Globus pallidus (tissue), 1 donor: Measurements from ENCODE around the gene MARCHF4.
A peak's percentile ranks its signal among the peaks of the same experiment; 100 is the strongest.

ENCODE experiments used
- DNase-seq: peaks from one replicate; pipeline ENCODE4 v3.0.0-alpha.2; 2015; ENCODE audit warnings: low spot score

Gene MARCHF4, protein sequence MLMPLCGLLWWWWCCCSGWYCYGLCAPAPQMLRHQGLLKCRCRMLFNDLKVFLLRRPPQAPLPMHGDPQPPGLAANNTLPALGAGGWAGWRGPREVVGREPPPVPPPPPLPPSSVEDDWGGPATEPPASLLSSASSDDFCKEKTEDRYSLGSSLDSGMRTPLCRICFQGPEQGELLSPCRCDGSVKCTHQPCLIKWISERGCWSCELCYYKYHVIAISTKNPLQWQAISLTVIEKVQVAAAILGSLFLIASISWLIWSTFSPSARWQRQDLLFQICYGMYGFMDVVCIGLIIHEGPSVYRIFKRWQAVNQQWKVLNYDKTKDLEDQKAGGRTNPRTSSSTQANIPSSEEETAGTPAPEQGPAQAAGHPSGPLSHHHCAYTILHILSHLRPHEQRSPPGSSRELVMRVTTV

DNA sequence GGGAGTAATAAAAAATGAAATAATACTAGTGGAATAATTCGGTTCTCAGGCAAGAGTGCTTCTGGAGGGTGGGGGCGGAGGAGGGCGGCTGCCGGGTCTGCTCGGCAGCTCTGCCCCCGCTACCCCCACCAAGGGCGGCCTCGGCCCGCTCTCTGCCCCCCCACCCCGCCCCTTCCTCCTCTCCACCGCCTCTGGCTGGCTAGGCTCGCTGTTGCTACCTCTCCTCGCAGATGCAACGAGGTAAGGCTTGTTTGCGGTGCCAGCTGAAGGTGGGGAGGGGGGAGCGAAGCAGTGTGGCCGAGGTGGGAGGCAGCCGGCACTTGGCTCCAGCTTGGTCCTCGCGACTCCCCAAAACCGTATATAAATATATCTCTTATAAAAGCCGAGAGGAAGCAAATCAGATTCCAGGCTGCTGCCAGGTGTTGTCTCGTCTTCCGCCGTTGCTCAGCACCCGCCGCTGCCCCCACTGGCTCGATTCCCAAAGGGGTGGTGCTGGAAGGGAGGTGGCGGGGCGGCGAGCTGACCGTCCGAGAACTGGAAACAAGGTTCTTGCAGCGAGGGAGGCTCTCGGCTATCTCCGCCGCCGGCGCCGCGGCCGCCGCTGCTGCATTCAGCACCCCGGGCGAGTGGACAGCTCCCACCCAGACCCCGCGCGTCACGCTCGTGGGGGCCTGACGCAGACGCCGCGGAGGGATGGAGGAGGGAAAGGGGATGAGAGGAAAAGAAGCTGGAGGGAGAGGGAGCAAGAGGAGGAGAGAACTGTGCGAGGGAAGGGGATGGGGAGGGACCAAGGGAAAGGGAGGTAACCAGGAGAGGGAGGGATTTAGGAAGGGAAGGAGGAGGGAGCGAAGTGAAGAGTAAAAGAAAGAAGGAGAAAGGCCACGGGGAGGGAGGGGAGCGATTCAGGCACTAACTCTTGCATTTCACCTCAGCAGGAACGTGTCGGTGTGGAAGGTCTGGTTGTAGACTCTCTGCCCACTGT is at the start of gene MARCHF4:
MARCHF4 (minus strand) TSS at position 763 of the 982 bp plus-strand sequence. CDS start 2,223 bp downstream, outside the sequence.
- peak; percentile 34 for DNase-seq

GRCh38 chr2:216420367-216421101 is 48.3 kb upstream of the MARCHF4 start:
- DNase-seq = no peak

GRCh38 chr2:216418981-216419380 is 46.7 kb upstream of the MARCHF4 start:
- no peak for DNase-seq

DNA sequence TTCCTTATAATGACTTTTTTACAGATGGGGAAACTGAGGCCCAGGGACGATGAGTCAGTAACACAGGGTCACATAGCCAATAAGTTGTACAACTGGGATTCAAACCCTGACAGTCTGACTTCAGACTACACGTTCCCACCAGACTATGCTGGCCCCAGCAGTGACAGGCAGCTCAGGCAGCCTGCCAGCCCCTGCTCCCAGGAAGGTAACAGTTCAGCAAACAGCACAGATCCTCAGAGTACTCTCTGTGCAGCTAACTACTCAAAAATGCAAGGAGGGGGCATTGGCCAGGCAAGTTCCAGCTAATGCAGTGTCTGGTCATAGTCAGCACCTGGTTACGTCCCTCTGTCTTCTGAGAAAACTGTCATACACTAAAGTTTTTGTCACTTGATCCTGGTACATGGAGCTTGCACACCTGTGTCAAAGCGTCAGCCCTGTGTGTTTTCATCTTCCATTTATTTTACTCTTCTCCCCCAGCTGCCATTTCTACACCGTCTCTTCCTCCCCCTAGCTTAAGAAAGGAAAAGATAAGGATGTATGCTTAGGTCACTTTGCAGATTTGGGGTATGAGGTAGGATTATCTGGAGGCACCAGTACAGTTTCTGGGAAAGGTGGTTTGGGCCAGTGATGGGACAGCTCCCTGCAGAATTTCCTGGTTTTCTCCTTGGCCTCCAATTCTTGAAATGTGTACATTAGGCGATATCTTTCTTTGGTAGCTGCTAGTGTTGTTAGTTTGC is 44.5 kb upstream of the MARCHF4 start:
- DNase-seq = no peak

DNA sequence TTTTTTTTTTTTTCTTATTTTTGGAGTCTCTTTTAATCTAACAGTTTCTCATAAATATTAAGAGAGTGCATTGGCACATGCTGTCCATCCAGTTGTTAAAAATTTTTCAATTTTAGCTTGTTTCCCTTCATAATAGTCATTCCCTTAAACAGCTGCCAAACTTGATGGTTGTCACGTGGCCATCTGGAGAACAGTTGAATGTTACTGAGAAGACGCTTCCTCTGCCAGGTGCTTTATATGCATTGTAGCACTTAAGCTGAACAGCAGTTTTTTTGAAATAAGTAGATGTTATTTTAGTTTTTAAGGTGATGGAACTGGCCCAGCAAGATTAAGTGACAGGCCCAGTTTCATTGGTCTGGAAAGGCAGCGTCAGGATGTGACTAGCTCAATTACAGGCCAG is 43.3 kb upstream of the MARCHF4 start:
- DNase-seq = no peak

GRCh38 chr2:216414772-216415319 is 42.6 kb upstream of the MARCHF4 start:
- no peak for DNase-seq

GRCh38 chr2:216413882-216414281 is 41.6 kb upstream of the MARCHF4 start:
- no peak for DNase-seq

DNA sequence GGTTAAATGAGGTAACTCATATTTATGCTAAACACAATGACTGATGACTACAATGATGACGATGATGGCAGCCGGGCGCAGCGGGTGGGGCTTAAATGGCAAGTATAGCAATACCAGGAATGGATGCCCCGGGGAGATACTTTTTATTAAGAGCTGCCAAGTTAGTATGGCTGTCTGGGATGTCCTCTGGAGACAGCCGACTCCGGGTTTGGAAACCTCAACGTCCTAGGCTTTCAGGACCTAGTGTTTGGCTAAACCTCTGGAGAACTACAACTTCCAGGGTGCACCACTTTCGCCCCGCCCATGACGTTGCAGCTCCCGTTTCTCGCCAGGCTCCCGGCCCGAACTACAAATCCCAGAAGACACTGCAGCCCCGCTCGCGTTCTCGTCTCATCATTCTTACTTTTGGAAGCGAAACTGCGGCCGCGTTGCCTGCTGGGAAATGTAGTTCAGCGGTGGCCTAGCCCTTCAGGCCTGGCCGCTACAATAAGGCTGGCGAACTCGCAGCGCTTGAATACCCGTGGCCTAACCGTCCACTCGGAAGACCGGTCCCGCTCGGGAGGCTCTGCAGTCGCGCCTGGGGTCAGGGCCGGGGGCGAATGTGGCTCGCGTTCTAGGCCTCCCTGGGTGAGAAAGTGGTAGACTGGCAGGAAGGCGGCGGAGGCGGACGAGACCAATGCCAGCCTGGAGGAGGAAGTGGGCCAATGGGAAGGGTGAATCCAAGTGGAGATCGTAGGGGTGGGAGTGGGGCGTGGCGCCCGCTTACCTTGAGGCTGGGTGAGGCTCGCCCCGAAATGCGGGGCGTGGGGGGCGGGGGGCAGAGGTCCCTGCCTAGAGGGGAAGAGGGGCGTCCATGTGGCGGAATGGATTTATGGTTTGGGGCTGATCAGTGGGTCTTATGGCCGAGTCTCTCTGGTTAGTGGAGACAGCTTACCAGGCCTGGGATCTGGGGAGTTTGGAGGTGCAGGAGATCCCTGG is 40.0 kb upstream of the MARCHF4 start, which contains the start of gene SMARCAL1:
SMARCAL1 (plus strand) TSS at position 463 of the 978 bp plus-strand sequence. CDS start 2,221 bp downstream, outside the sequence.
- peak; percentile 99 for DNase-seq

DNA sequence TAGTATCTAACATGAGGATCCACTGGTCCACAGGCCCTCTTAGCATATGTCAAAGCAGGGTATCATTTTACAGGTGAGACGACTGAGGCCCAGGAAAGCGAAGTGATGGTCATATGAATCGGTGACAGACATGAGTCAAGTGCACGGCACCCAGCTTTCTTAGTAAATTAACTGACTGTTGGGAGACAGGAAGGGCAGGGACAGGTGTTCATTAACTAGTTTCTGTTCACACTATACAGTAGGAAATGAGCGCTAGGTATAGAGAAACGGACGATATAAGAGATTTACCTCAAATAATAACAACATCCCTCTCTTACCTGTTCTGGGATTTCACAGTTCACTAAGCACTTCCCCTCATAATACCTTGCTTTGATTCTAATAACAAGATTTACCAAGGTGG is 38.3 kb upstream of the MARCHF4 start:
- DNase-seq = no peak

- DNase-seq = no peak
Observed at GRCh38 chr2:216408426-216409290, 36.4 kb upstream of the MARCHF4 start.

- no peak for DNase-seq
Observed at GRCh38 chr2:216406826-216407225, 34.5 kb upstream of the MARCHF4 start.

DNA sequence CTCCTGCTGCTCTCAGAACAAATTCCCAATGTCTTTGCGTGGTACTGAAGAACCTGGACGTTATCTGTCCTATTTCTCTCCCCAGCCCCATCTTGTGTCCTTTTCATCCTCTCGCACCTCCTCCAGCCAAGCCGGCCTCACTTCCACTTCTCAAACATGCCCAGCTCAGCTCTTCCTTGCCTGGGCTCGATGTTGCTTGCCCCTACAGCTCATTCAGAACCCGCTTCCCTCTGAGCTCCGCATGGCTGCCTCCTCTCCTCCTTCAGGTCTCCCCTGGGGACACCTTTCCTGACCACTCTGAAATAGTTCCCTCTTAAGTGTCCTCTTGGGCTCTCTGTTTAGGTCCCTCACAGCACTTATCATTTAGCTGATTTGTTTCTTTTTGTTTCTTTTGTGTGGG is 33.3 kb upstream of the MARCHF4 start:
- no peak for DNase-seq

- DNase-seq = peak; percentile 10
Observed at GRCh38 chr2:216404010-216404618, 31.8 kb upstream of the MARCHF4 start.

DNA sequence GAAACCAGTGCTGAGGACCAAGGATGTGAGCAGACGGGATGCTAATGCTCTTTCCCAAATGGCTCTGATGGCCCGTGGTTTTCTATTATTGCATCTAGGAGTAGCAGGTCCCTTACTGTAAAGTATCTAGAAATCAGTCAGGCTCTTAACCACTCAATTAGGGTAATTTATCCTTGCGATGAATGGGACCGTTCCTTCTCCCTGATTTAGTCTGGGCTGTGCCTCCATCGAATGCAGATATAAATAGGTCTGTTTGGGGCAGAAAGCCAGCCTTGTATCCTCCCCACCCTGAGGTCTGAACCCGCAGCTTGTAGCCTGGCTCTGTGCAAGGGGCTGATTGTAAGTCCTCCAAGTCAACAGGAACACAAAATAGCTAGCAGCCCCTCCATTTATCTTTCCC is 30.5 kb upstream of the MARCHF4 start:
- DNase-seq = no peak

- no peak for DNase-seq
Observed at GRCh38 chr2:216399621-216400020, 27.3 kb upstream of the MARCHF4 start.

DNA sequence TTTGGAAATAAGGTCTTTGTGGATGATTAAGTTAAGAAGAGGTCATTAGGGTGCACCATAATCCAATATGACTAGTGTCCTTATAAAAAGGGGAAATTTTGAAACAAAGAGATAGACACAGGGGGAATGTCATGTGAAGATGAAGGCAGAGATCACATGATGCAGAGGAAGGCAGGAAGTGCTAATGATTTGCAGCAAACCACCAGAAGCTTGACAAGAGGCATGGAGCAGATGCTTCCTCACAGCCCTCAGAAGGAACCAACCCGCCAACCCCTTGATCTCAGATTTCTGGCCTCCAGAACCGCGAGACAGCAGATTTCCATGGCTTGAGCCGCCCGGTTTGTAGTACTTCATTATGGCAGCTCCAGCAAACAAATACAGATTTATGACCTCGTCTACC is 22.6 kb upstream of the MARCHF4 start:
- no peak for DNase-seq

DNA sequence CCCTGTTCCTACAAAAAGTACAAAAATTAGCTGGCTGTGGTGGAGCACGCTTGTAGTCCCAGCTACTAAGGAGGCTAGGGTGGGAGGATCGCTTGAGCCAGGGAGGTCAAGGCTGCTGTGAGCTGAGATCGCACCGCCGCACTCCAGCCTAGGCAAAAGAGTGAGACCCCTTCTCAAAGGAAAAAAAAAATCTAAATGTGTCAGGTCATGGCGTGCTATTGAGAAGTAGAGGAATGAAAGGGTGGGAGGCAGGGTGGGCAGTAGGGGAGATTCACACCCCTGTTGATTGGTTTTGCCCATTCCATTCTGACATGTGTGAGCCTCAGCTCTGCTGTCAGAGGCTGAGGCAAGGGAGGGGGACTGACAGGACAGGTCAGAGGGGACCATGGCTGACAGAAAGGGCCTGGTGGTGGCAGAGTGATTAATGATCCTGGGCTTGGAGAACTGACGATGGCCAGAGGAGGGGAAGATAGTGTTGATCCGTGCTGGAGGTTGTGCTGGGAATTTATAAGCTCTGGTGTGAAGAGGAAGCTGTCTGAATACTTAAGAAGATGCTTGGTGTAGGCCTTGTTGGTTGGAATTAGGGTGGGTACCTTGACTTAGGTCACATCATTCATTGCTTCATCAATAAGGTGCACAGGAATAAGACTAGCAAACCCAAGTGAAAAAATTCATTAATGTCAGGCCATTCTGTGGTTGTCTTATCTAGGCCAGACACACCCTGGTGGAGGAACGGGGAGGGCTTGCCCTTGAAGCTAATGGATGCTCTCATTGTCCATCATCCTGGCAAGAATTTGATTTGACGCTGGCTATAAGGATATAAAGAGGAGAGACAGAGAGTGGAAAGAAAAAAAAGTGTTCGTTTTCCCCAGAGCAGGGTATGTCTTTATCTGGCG is 20.9 kb upstream of the MARCHF4 start:
- no peak for DNase-seq
